Neural crest cell (in vitro differentiated cells): ENCODE data around the gene NPR3. TPM values are rescaled to one million over a fixed set of nuclear protein-coding genes. Genes with fewer than 3 reads are reported as not detected.

Source experiments
- DNase-seq: peaks from one replicate; pipeline ENCODE4 v3.0.0; 2021; ENCODE audit warnings: low read depth, mixed read lengths, low spot score
- H3K27ac Mint-ChIP-seq: one replicate; pipeline ENCODE4 v1.8.0; 2021; ENCODE audit warnings: mild to moderate bottlenecking, mixed read lengths; ENCODE audit not compliant: unreplicated experiment
- H3K27me3 Mint-ChIP-seq: 2 replicates; pipeline ENCODE4 v1.8.0; 2021; ENCODE audit warnings: low read depth, mild to moderate bottlenecking, mixed read lengths
- H3K36me3 Mint-ChIP-seq: 2 replicates; pipeline ENCODE4 v1.8.0; 2021; ENCODE audit warnings: low read depth, mild to moderate bottlenecking, mixed read lengths
- H3K4me1 Mint-ChIP-seq: 2 replicates; pipeline ENCODE4 v1.8.0; 2021; ENCODE audit warnings: mixed read lengths
- H3K4me3 Mint-ChIP-seq: one replicate; pipeline ENCODE4 v1.8.0; 2021; ENCODE audit warnings: mild to moderate bottlenecking, mixed read lengths
- H3K9me3 Mint-ChIP-seq: 2 replicates; pipeline ENCODE4 v1.8.0; 2021; ENCODE audit warnings: mixed read lengths
- CTCF ChIP-seq: fragments of 200-600 bp; sonication (generic); conservative IDR thresholded peaks from 2 replicates; pipeline ENCODE4 v1.5.0; 2021; ENCODE audit warnings: antibody characterized with exemption, mild to moderate bottlenecking
- total RNA-seq: library from RNA; stranded (reverse); gene quantifications from 2 replicates; pipeline ENCODE4 v1.2.1, GENCODE V29; 2021

Gene NPR3
- total RNA-seq, 1 donor from 2014 or later = 6.8 TPM

- Mint-ChIP-seq H3K27me3 (no peaks in the 10 kb centered on the region), H3K4me1 (no peaks in the 10 kb centered on the region), H3K4me3 (no peak overlapping the region), H3K36me3 (no peaks in the 10 kb centered on the region), H3K27ac (no peak overlapping the region), H3K9me3 (peaks cover 10% of the 10 kb centered on the region)
- no peak for DNase-seq
- TF ChIP-seq CTCF = no peak
Measured at GRCh38 chr5:32678472-32678871, 32.6 kb upstream of the NPR3 start.

- TF ChIP-seq CTCF = no peak
- Mint-ChIP-seq H3K4me3 (no peak overlapping the region), H3K27ac (peak overlapping the region; percentile 57), H3K36me3 (peaks cover 7% of the 10 kb centered on the region), H3K9me3 (peaks cover 15% of the 10 kb centered on the region), H3K4me1 (no peaks in the 10 kb centered on the region), H3K27me3 (no peaks in the 10 kb centered on the region)
- no peak for DNase-seq
Measured at GRCh38 chr5:32679218-32679617, 31.9 kb upstream of the NPR3 start.

- H3K36me3 Mint-ChIP-seq = peaks cover 7% of the 10 kb centered on the region
- DNase-seq = no peak
- peaks cover 12% of the 10 kb centered on the region for H3K9me3 Mint-ChIP-seq
- no peak for TF ChIP-seq CTCF
- H3K4me3 Mint-ChIP-seq = no peak overlapping the region
- no peak overlapping the region for H3K27ac Mint-ChIP-seq
- H3K27me3 Mint-ChIP-seq = no peaks in the 10 kb centered on the region
- no peaks in the 10 kb centered on the region for H3K4me1 Mint-ChIP-seq
Measured at GRCh38 chr5:32680183-32680582, 30.9 kb upstream of the NPR3 start.

- peaks cover 7% of the 10 kb centered on the region for H3K36me3 Mint-ChIP-seq
- no peak for TF ChIP-seq CTCF
- no peaks in the 10 kb centered on the region for H3K4me1 Mint-ChIP-seq
- no peaks in the 10 kb centered on the region for H3K27me3 Mint-ChIP-seq
- no peak overlapping the region for H3K4me3 Mint-ChIP-seq
- no peak overlapping the region for H3K27ac Mint-ChIP-seq
- H3K9me3 Mint-ChIP-seq = peaks cover 15% of the 10 kb centered on the region
- DNase-seq = no peak
Measured at GRCh38 chr5:32683125-32683524, 28.0 kb upstream of the NPR3 start.

- no peak overlapping the region for H3K27ac Mint-ChIP-seq
- TF ChIP-seq CTCF = no peak
- H3K27me3 Mint-ChIP-seq = no peaks in the 10 kb centered on the region
- no peak for DNase-seq
- H3K4me3 Mint-ChIP-seq = no peak overlapping the region
- H3K36me3 Mint-ChIP-seq = peaks cover 7% of the 10 kb centered on the region
- peaks cover 15% of the 10 kb centered on the region for H3K9me3 Mint-ChIP-seq
- H3K4me1 Mint-ChIP-seq = no peaks in the 10 kb centered on the region
Measured at GRCh38 chr5:32684260-32684659, 26.9 kb upstream of the NPR3 start.
